HepG2 (cell line): Measurements from ENCODE around the gene IRF2BPL. TPM values are rescaled to one million over a fixed set of nuclear protein-coding genes. Genes with fewer than 3 reads are reported as not detected.

Experiments
- CEBPZ ChIP-seq: IDR thresholded peaks from 2 replicates; pipeline ENCODE4 v1.6.1; 2012; ENCODE audit warnings: low read length, improper control_type of control experiment
- HOXA5 ChIP-seq: sonication (generic); formaldehyde crosslinking; IDR thresholded peaks from 2 replicates; pipeline ENCODE4 v1.4.0; 2020; ENCODE audit warnings: missing genetic modification reagents
- KAT2B ChIP-seq: fragments of 150-350 bp; IDR thresholded peaks from 2 replicates; pipeline ENCODE4 v1.6.1; 2014; ENCODE audit warnings: low read depth, low read length, borderline replicate concordance
- MYNN ChIP-seq: sonication (generic); formaldehyde crosslinking; IDR thresholded peaks from 2 replicates; pipeline ENCODE4 v1.4.0; 2020; ENCODE audit warnings: mild to moderate bottlenecking, low read depth, missing genetic modification reagents
- PHF21A ChIP-seq: sonication (generic); formaldehyde crosslinking; IDR thresholded peaks from 2 replicates; pipeline ENCODE4 v1.5.0; 2020; ENCODE audit warnings: mild to moderate bottlenecking, missing genetic modification reagents
- PRPF4 ChIP-seq: fragments of 200-400 bp; formaldehyde crosslinking; IDR thresholded peaks from 2 replicates; pipeline ENCODE4 v1.6.1; 2016; ENCODE audit warnings: low read length, low read depth; ENCODE audit not compliant: poor library complexity, severe bottlenecking
- SAFB2 ChIP-seq: sonication (generic); formaldehyde crosslinking; IDR thresholded peaks from 2 replicates; pipeline ENCODE4 v1.5.1; 2020; ENCODE audit warnings: missing genetic modification reagents, low read depth, mild to moderate bottlenecking, borderline replicate concordance
- TRAFD1 ChIP-seq: sonication (generic); formaldehyde crosslinking; IDR thresholded peaks from 2 replicates; pipeline ENCODE4 v1.5.1; 2020; ENCODE audit warnings: missing genetic modification reagents, mild to moderate bottlenecking, borderline replicate concordance
- ZBTB25 ChIP-seq: IDR thresholded peaks from 2 replicates; pipeline ENCODE4 v1.6.1; 2018; ENCODE audit warnings: missing genetic modification reagents
- ZFP91 ChIP-seq: sonication (generic); formaldehyde crosslinking; IDR thresholded peaks from 2 replicates; pipeline ENCODE4 v1.9.0; 2022; ENCODE audit warnings: missing genetic modification reagents, mild to moderate bottlenecking, borderline replicate concordance
- ZKSCAN5 ChIP-seq: sonication (generic); formaldehyde crosslinking; IDR thresholded peaks from 2 replicates; pipeline ENCODE4 v1.5.1; 2020; ENCODE audit warnings: mild to moderate bottlenecking, missing genetic modification reagents
- ZNF335 ChIP-seq: sonication (generic); formaldehyde crosslinking; IDR thresholded peaks from 2 replicates; pipeline ENCODE4 v1.4.0; 2020; ENCODE audit warnings: missing genetic modification reagents
- ZNF674 ChIP-seq: sonication (generic); formaldehyde crosslinking; IDR thresholded peaks from 2 replicates; pipeline ENCODE4 v1.5.0; 2020; ENCODE audit warnings: low read depth, mild to moderate bottlenecking, missing genetic modification reagents
- ZNF749 ChIP-seq: sonication (generic); formaldehyde crosslinking; IDR thresholded peaks from 2 replicates; pipeline ENCODE4 v1.8.0; 2022; ENCODE audit warnings: mild to moderate bottlenecking, missing genetic modification reagents, moderate library complexity, borderline replicate concordance
- polyA plus RNA-seq, 8 experiments: library from polyadenylated mRNA; depleted of rRNA in 3 of 8; stranded (reverse) in 7 of 8; unstranded in 1 of 8; fragments of >200 nt; fragmentation: Illumina TruSeq in 4 of 8; extraction: Trizol in 4 of 8; gene quantifications; 2 replicates each; pipeline versions ENCODE4 v1.2.1 to v1.2.3, GENCODE V29; 2011 to 2016; ENCODE audit warnings: low read depth in 4 of 8, missing spikeins in 1 of 8, mixed read lengths in 1 of 8; ENCODE audit not compliant: insufficient read depth in 1 of 8
- total RNA-seq, 5 experiments: library from RNA; depleted of rRNA; stranded (reverse); fragments of >200 nt; fragmentation: Illumina TruSeq; extraction: Trizol; gene quantifications; 2 replicates each; pipeline ENCODE4 v1.2.3, GENCODE V29; 2016; ENCODE audit warnings: low read depth in 1 of 5

Gene IRF2BPL
- total and polyA plus RNA-seq, 2 of the 13 experiments (the other 11 are each of a cell fraction or from before 2014, with no cell fraction given): 6.6 to 8.4 TPM

GRCh38 chr14:77023001-77023996 lies 5.2 kb downstream of the IRF2BPL start (continued):
- no peak for TF ChIP-seq CEBPZ
- TF ChIP-seq ZBTB25: peak; percentile 58; the same call in 1 of the 2 replicates
- no peak; the same call in 1 of the 2 replicates for TF ChIP-seq SAFB2 (CRISPR knock-in tag)
- peak; percentile 31; the same call in 1 of the 2 replicates for TF ChIP-seq HOXA5 (CRISPR knock-in tag)
- no peak for TF ChIP-seq ZFP91 (CRISPR knock-in tag)
- TF ChIP-seq PHF21A: peak; percentile 91
- TF ChIP-seq ZNF335 (CRISPR knock-in tag): no peak
- TF ChIP-seq ZNF674 (CRISPR knock-in tag): no peak
- no peak for TF ChIP-seq ZKSCAN5 (CRISPR knock-in tag)
- no peak for TF ChIP-seq TRAFD1 (CRISPR knock-in tag)
- no peak for TF ChIP-seq ZNF749 (CRISPR knock-in tag)
- TF ChIP-seq KAT2B: no peak
- no peak for TF ChIP-seq MYNN
- TF ChIP-seq PRPF4: no peak
